ENCODE data around the gene ATXN1. TPM values are rescaled to one million over a fixed set of nuclear protein-coding genes. Genes with fewer than 3 reads are reported as not detected.

ATXN1 gene
- total RNA-seq, 1 experiment from 2014 or later: 27.0 TPM

GRCh38 chr6:16749516-16750485 is 11.5 kb downstream of the ATXN1 start:
- Histone ChIP-seq H3K9me3 (ENCODE audit: low read length) (no peaks in the 10 kb centered on the region), H3K4me1 (ENCODE audit: insufficient read depth, low read length) (peaks cover 89% of the 10 kb centered on the region), H3K4me2 (ENCODE audit: low read length) (peak overlapping the region; percentile 70), H3K4me3 (ENCODE audit: low read length) (peak overlapping the region; percentile 11; the same call in 1 of the 2 replicates), H3F3A (ENCODE audit: low read length, unreplicated experiment) (peaks cover 21% of the 10 kb centered on the region), H3K36me3 (ENCODE audit: low read depth, low read length) (0 out of 2 replicates have a peak, but pooled peaks cover 3% of the 10 kb centered on the region), H3K79me2 (ENCODE audit: low read length) (peaks cover 81% of the 10 kb centered on the region), H3K27ac (ENCODE audit: low read length) (peak overlapping the region; percentile 98), H3K9me2 (replicated peaks; ENCODE audit: low read length) (no peaks in the 10 kb centered on the region), H2AFZ (ENCODE audit: low read length) (no peak overlapping the region), H4K20me1 (ENCODE audit: low read length) (no peaks in the 10 kb centered on the region), H3K9ac (ENCODE audit: low read length) (peak overlapping the region; percentile 80), H3K27me3 (ENCODE audit: low read length) (no peaks in the 10 kb centered on the region)
- TF ChIP-seq EZH2phosphoT487 (IDR thresholded peaks at IDR 0.05; ENCODE audit: borderline replicate concordance, low read length): no peak
- TF ChIP-seq EZH2 (IDR thresholded peaks at IDR 0.05; ENCODE audit: low read length, unreplicated experiment): no peak
- TF ChIP-seq CTCF (conservative IDR thresholded peaks at IDR 0.05; ENCODE audit: low read depth, low read length): no peak
- POLR2A ChIA-PET (ENCODE audit: unreplicated experiment): interaction anchor here (0.6 kb wide), 1 partner anchor 1244 kb away, joined by 5 read pairs; no protein-coding TSS in a partner anchor
- CTCF ChIA-PET: interaction anchor here (0.6 to 0.9 kb wide), 2 partner anchors 12 to 13 kb away, joined by 3 to 5 read pairs; no protein-coding TSS in a partner anchor
- DNase-seq (peak; percentile 81), ATAC-seq (peak; percentile 2; the same call in 1 of the 2 replicates)
- BruUV-seq (replicated peaks): no TSS peak
- intact Hi-C loops (cut with micrococcal nuclease): loop anchor here (2.0 kb wide), 2 partner anchors 19 to 81 kb away; no protein-coding TSS in a partner anchor

- H3K9ac ChIP-seq (ENCODE audit: low read length): peak overlapping the region; percentile 50
- POLR2A ChIA-PET (ENCODE audit: unreplicated experiment): interaction anchor here (0.6 to 0.9 kb wide), 3 partner anchors 9 to 24 kb away, joined by 3 to 16 read pairs (median 7); no protein-coding TSS in a partner anchor
- TF ChIP-seq CTCF (conservative IDR thresholded peaks at IDR 0.05; ENCODE audit: low read depth, low read length) (no peak), EZH2phosphoT487 (IDR thresholded peaks at IDR 0.05; ENCODE audit: borderline replicate concordance, low read length) (no peak), EZH2 (IDR thresholded peaks at IDR 0.05; ENCODE audit: low read length, unreplicated experiment) (no peak)
- intact Hi-C loops (cut with micrococcal nuclease): no loop called here
- no TSS peak for BruUV-seq (replicated peaks)
- CTCF ChIA-PET: interaction anchor here (0.9 to 1.4 kb wide), 3 partner anchors 15 to 252 kb away, joined by 4 to 7 read pairs (median 6); no protein-coding TSS in a partner anchor
- no peaks in the 10 kb centered on the region for H3K9me2 ChIP-seq (replicated peaks; ENCODE audit: low read length)
- H2AFZ ChIP-seq (ENCODE audit: low read length): no peak overlapping the region
- peaks cover 72% of the 10 kb centered on the region for H3K4me1 ChIP-seq (ENCODE audit: insufficient read depth, low read length)
- no peak for DNase-seq
- peak overlapping the region; percentile 61 for H3K4me2 ChIP-seq (ENCODE audit: low read length)
- no peaks in the 10 kb centered on the region for H3K9me3 ChIP-seq (ENCODE audit: low read length)
- peaks cover 81% of the 10 kb centered on the region for H3K79me2 ChIP-seq (ENCODE audit: low read length)
- no peaks in the 10 kb centered on the region for H4K20me1 ChIP-seq (ENCODE audit: low read length)
- 0 out of 2 replicates have a peak, but pooled peaks cover 3% of the 10 kb centered on the region for H3K36me3 ChIP-seq (ENCODE audit: low read depth, low read length)
- no peaks in the 10 kb centered on the region for H3K27me3 ChIP-seq (ENCODE audit: low read length)
- ATAC-seq: no peak
- peaks cover 15% of the 10 kb centered on the region for H3F3A ChIP-seq (ENCODE audit: low read length, unreplicated experiment)
- peak overlapping the region; percentile 98 for H3K27ac ChIP-seq (ENCODE audit: low read length)
- H3K4me3 ChIP-seq (ENCODE audit: low read length): peak overlapping the region; percentile 8; the same call in 1 of the 2 replicates
Measured at GRCh38 chr6:16748025-16748319, 13.3 kb downstream of the ATXN1 start.

All from PC-3 (cell line).